Rectal smooth muscle tissue (tissue), 1 donor: ENCODE data around the gene PYM1.

Experiments
- H3K27ac ChIP-seq: one replicate; pipeline ENCODE4 v1.7.0; 2013; ENCODE audit warnings: low read depth, low read length, inconsistent platforms
- H3K27me3 ChIP-seq: one replicate; pipeline ENCODE4 v1.7.0; 2013; ENCODE audit warnings: low read length; ENCODE audit not compliant: control insufficient read depth, insufficient read depth
- H3K36me3 ChIP-seq: one replicate; pipeline ENCODE4 v1.7.0; 2013; ENCODE audit warnings: low read length; ENCODE audit not compliant: control insufficient read depth, insufficient read depth
- H3K4me1 ChIP-seq: one replicate; pipeline ENCODE4 v1.7.0; 2013; ENCODE audit warnings: low read length; ENCODE audit not compliant: control insufficient read depth, insufficient read depth
- H3K4me3 ChIP-seq: one replicate; pipeline ENCODE4 v1.7.0; 2013; ENCODE audit warnings: low read length
- H3K9ac ChIP-seq: one replicate; pipeline ENCODE4 v1.7.0; 2013; ENCODE audit warnings: low read length

PYM1 gene

GRCh38 chr12:55927588-55928502 lies at the start of gene PYM1:
TSS of gene PYM1 (minus strand) at chr12:55927894. CDS start at chr12:55927761, 133 bp downstream.
- H3K4me1 ChIP-seq: peaks cover 16% of the 10 kb centered on the region
- peaks cover 2% of the 10 kb centered on the region for H3K36me3 ChIP-seq
- peak within 1 kb of the TSS; percentile 98 for H3K27ac ChIP-seq
- peak within 1 kb of the TSS; percentile 99 for H3K9ac ChIP-seq
- no peaks in the 10 kb centered on the region for H3K27me3 ChIP-seq
- peak within 1 kb of the TSS; percentile 88 for H3K4me3 ChIP-seq

- Histone ChIP-seq H3K27me3 (no peaks in the 10 kb centered on the region), H3K9ac (peak overlapping the region; percentile 99), H3K4me1 (peaks cover 15% of the 10 kb centered on the region), H3K27ac (peak overlapping the region; percentile 98), H3K4me3 (peak overlapping the region; percentile 95), H3K36me3 (no peaks in the 10 kb centered on the region)
Measured at GRCh38 chr12:55974308-55974730, 46.6 kb upstream of the PYM1 start.

- H3K36me3 ChIP-seq: no peaks in the 10 kb centered on the region
- no peaks in the 10 kb centered on the region for H3K27me3 ChIP-seq
- peak within 1 kb of the TSS; percentile 98 for H3K27ac ChIP-seq
- peak within 1 kb of the TSS; percentile 99 for H3K9ac ChIP-seq
- H3K4me3 ChIP-seq: peak within 1 kb of the TSS; percentile 95
- peaks cover 15% of the 10 kb centered on the region for H3K4me1 ChIP-seq
Measured at GRCh38 chr12:55973599-55974307, 46.1 kb upstream of the PYM1 start, which contains the start of gene RAB5B. TSS of gene RAB5B (plus strand) at chr12:55974078. CDS start at chr12:55986961, 12,883 bp downstream.

GRCh38 chr12:55972911-55973598 lies 45.4 kb upstream of the PYM1 start:
- Histone ChIP-seq H3K4me1 (peaks cover 15% of the 10 kb centered on the region), H3K27me3 (no peaks in the 10 kb centered on the region), H3K27ac (peak overlapping the region; percentile 91), H3K4me3 (peak overlapping the region; percentile 90), H3K9ac (peak overlapping the region; percentile 84), H3K36me3 (no peaks in the 10 kb centered on the region)

- peak overlapping the region; percentile 90 for H3K4me3 ChIP-seq
- H3K4me1 ChIP-seq: peaks cover 15% of the 10 kb centered on the region
- H3K27me3 ChIP-seq: no peaks in the 10 kb centered on the region
- H3K36me3 ChIP-seq: no peaks in the 10 kb centered on the region
- H3K9ac ChIP-seq: no peak overlapping the region
- peak overlapping the region; percentile 91 for H3K27ac ChIP-seq
Measured at GRCh38 chr12:55972456-55972855, 44.8 kb upstream of the PYM1 start.

GRCh38 chr12:55972042-55972441 lies 44.3 kb upstream of the PYM1 start:
- Histone ChIP-seq H3K36me3 (no peaks in the 10 kb centered on the region), H3K4me3 (no peak overlapping the region), H3K27me3 (no peaks in the 10 kb centered on the region), H3K27ac (peak overlapping the region; percentile 91), H3K4me1 (peaks cover 19% of the 10 kb centered on the region), H3K9ac (no peak overlapping the region)

- Histone ChIP-seq H3K27me3 (no peaks in the 10 kb centered on the region), H3K36me3 (no peaks in the 10 kb centered on the region), H3K4me3 (no peak overlapping the region), H3K9ac (no peak overlapping the region), H3K27ac (no peak overlapping the region), H3K4me1 (peaks cover 16% of the 10 kb centered on the region)
Measured at GRCh38 chr12:55970775-55971174, 43.1 kb upstream of the PYM1 start.

GRCh38 chr12:55969356-55969755 lies 41.7 kb upstream of the PYM1 start:
- Histone ChIP-seq H3K9ac (no peak overlapping the region), H3K36me3 (no peaks in the 10 kb centered on the region), H3K4me3 (no peak overlapping the region), H3K27me3 (no peaks in the 10 kb centered on the region), H3K27ac (no peak overlapping the region), H3K4me1 (peaks cover 10% of the 10 kb centered on the region)

GRCh38 chr12:55966408-55967281 lies 39.0 kb upstream of the PYM1 start, which contains the start of gene CDK2:
TSS of gene CDK2 (plus strand) at chr12:55966830. CDS start at chr12:55967009, 179 bp downstream.
- Histone ChIP-seq H3K27me3 (no peaks in the 10 kb centered on the region), H3K9ac (peak within 1 kb of the TSS; percentile 91), H3K27ac (peak within 1 kb of the TSS; percentile 72), H3K4me3 (peak within 1 kb of the TSS; percentile 90), H3K4me1 (peaks cover 5% of the 10 kb centered on the region), H3K36me3 (no peaks in the 10 kb centered on the region)

GRCh38 chr12:55965941-55966407 lies 38.3 kb upstream of the PYM1 start, which contains the start of gene PMEL:
TSS of gene PMEL (minus strand) at chr12:55966042. CDS start at chr12:55966011, 31 bp downstream.
- H3K27me3 ChIP-seq: no peaks in the 10 kb centered on the region
- H3K27ac ChIP-seq: peak within 1 kb of the TSS; percentile 72
- H3K9ac ChIP-seq: peak within 1 kb of the TSS; percentile 91
- peaks cover 5% of the 10 kb centered on the region for H3K4me1 ChIP-seq
- H3K36me3 ChIP-seq: no peaks in the 10 kb centered on the region
- peak within 1 kb of the TSS; percentile 90 for H3K4me3 ChIP-seq

GRCh38 chr12:55965240-55965639 lies 37.5 kb upstream of the PYM1 start:
- H3K27ac ChIP-seq: no peak overlapping the region
- no peak overlapping the region for H3K9ac ChIP-seq
- H3K36me3 ChIP-seq: no peaks in the 10 kb centered on the region
- H3K4me3 ChIP-seq: no peak overlapping the region
- H3K4me1 ChIP-seq: peaks cover 5% of the 10 kb centered on the region
- H3K27me3 ChIP-seq: no peaks in the 10 kb centered on the region
